ENCODE results near the gene ATP2C2.

Gene ATP2C2

GRCh38 chr16:84368308-84368996 is at the start of gene ATP2C2:
Gene ATP2C2 (plus strand): TSS chr16:84368538. CDS start chr16:84368616, 78 bp downstream.
- no peak within 1 kb of the TSS for H3K4me3 ChIP-seq (ENCODE audit: low read depth, low read length, poor library complexity, severe bottlenecking)
- no peak within 1 kb of the TSS for H3K27ac ChIP-seq (ENCODE audit: low read depth, low read length, poor library complexity, severe bottlenecking)
- H3K4me1 ChIP-seq (ENCODE audit: insufficient read depth, low read length, severe bottlenecking): no peaks in the 10 kb centered on the region
- no peak within 1 kb of the TSS for H2AFZ ChIP-seq (ENCODE audit: low read length)
- no peaks in the 10 kb centered on the region for H3F3A ChIP-seq (ENCODE audit: insufficient read depth, low read length)
- no peaks in the 10 kb centered on the region for H3K9me3 ChIP-seq (ENCODE audit: low read length)
- TF ChIP-seq CTCF (IDR thresholded peaks at IDR 0.05; ENCODE audit: low read length) (no peak), EZH2 (IDR thresholded peaks at IDR 0.05; ENCODE audit: borderline replicate concordance, low read length) (no peak)
- no peaks in the 10 kb centered on the region for H4K20me1 ChIP-seq (ENCODE audit: insufficient read depth, low read length)
- no peaks in the 10 kb centered on the region for H3K36me3 ChIP-seq (ENCODE audit: insufficient read depth, low read length)
- H3K9ac ChIP-seq (ENCODE audit: low read length): no peak within 1 kb of the TSS
- no peaks in the 10 kb centered on the region for H3K9me2 ChIP-seq (ENCODE audit: low read depth, low read length)
- no peaks in the 10 kb centered on the region for H3K79me2 ChIP-seq (ENCODE audit: insufficient read depth, low read length)
- H3K4me2 ChIP-seq (ENCODE audit: low read length): no peak within 1 kb of the TSS
- H3K27me3 ChIP-seq (ENCODE audit: insufficient read depth, low read length): no peaks in the 10 kb centered on the region

- H3F3A ChIP-seq (ENCODE audit: insufficient read depth, low read length): no peaks in the 10 kb centered on the region
- H3K9me3 ChIP-seq (ENCODE audit: low read length): peaks cover 4% of the 10 kb centered on the region
- no peak overlapping the region for H2AFZ ChIP-seq (ENCODE audit: low read length)
- TF ChIP-seq CTCF (IDR thresholded peaks at IDR 0.05; ENCODE audit: low read length) (no peak), EZH2 (IDR thresholded peaks at IDR 0.05; ENCODE audit: borderline replicate concordance, low read length) (no peak)
- no peak overlapping the region for H3K27ac ChIP-seq (ENCODE audit: low read depth, low read length, poor library complexity, severe bottlenecking)
- no peak overlapping the region for H3K4me2 ChIP-seq (ENCODE audit: low read length)
- no peak overlapping the region for H3K4me3 ChIP-seq (ENCODE audit: low read depth, low read length, poor library complexity, severe bottlenecking)
- no peaks in the 10 kb centered on the region for H3K4me1 ChIP-seq (ENCODE audit: insufficient read depth, low read length, severe bottlenecking)
- H3K9me2 ChIP-seq (ENCODE audit: low read depth, low read length): no peaks in the 10 kb centered on the region
- H4K20me1 ChIP-seq (ENCODE audit: insufficient read depth, low read length): no peaks in the 10 kb centered on the region
- H3K27me3 ChIP-seq (ENCODE audit: insufficient read depth, low read length): peaks cover 11% of the 10 kb centered on the region; the same call in 1 of the 2 replicates
- no peaks in the 10 kb centered on the region; the same call in 1 of the 2 replicates for H3K36me3 ChIP-seq (ENCODE audit: insufficient read depth, low read length)
- no peak overlapping the region for H3K9ac ChIP-seq (ENCODE audit: low read length)
- H3K79me2 ChIP-seq (ENCODE audit: insufficient read depth, low read length): no peaks in the 10 kb centered on the region
Observed at GRCh38 chr16:84319146-84319760, 49.1 kb upstream of the ATP2C2 start.

DNA sequence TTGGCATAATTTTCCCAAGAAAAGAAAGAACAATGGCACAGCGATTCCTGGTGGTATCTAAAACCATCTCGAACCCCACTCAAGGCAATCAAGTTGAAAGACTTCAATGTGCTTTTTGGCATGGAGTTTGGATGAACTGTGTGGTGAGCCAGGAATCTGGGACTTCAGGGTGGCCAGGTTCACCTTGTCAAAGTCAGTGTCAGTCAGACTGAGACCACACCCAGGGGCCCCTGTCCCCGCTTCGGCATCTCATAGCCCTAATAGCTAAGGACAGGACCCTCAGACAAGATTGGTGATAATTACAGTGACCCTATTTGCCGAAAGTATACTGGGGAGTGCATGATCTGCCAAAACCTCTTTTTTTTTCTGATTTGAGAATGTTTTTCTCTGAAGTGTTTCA is 47.8 kb upstream of the ATP2C2 start:
- no peaks in the 10 kb centered on the region for H3K79me2 ChIP-seq (ENCODE audit: insufficient read depth, low read length)
- H3K4me2 ChIP-seq (ENCODE audit: low read length): no peak overlapping the region
- H3K4me3 ChIP-seq (ENCODE audit: low read depth, low read length, poor library complexity, severe bottlenecking): no peak overlapping the region
- no peak overlapping the region for H2AFZ ChIP-seq (ENCODE audit: low read length)
- no peaks in the 10 kb centered on the region for H3K4me1 ChIP-seq (ENCODE audit: insufficient read depth, low read length, severe bottlenecking)
- no peak overlapping the region for H3K27ac ChIP-seq (ENCODE audit: low read depth, low read length, poor library complexity, severe bottlenecking)
- TF ChIP-seq EZH2 (IDR thresholded peaks at IDR 0.05; ENCODE audit: borderline replicate concordance, low read length) (no peak), CTCF (IDR thresholded peaks at IDR 0.05; ENCODE audit: low read length) (no peak)
- H3K9me3 ChIP-seq (ENCODE audit: low read length): peaks cover 4% of the 10 kb centered on the region
- H3F3A ChIP-seq (ENCODE audit: insufficient read depth, low read length): no peaks in the 10 kb centered on the region
- no peak overlapping the region for H3K9ac ChIP-seq (ENCODE audit: low read length)
- no peaks in the 10 kb centered on the region for H4K20me1 ChIP-seq (ENCODE audit: insufficient read depth, low read length)
- H3K9me2 ChIP-seq (ENCODE audit: low read depth, low read length): no peaks in the 10 kb centered on the region
- no peaks in the 10 kb centered on the region; the same call in 1 of the 2 replicates for H3K36me3 ChIP-seq (ENCODE audit: insufficient read depth, low read length)
- peaks cover 9% of the 10 kb centered on the region; the same call in 1 of the 2 replicates for H3K27me3 ChIP-seq (ENCODE audit: insufficient read depth, low read length)

Data from OCI-LY1 (cell line).